ENCODE measurements around the gene CDH13. TPM values are rescaled to one million over a fixed set of nuclear protein-coding genes. Genes with fewer than 3 reads are reported as not detected.

CDH13 gene
- total and polyA plus RNA-seq, 9 donors = 1.9 to 34.2 (median 4.8) TPM

GRCh38 chr16:83390759-83391158 is 764.0 kb downstream of the CDH13 start:
- 9 to 43% (median 12%) methylated on average over 3 of the region's 3 CpGs for WGBS, 3 donors
- TF ChIP-seq POLR2A (IDR thresholded peaks at IDR 0.05) (no peak), EP300 (IDR thresholded peaks at IDR 0.05) (no peak)
- TF ChIP-seq, protein P1, sequence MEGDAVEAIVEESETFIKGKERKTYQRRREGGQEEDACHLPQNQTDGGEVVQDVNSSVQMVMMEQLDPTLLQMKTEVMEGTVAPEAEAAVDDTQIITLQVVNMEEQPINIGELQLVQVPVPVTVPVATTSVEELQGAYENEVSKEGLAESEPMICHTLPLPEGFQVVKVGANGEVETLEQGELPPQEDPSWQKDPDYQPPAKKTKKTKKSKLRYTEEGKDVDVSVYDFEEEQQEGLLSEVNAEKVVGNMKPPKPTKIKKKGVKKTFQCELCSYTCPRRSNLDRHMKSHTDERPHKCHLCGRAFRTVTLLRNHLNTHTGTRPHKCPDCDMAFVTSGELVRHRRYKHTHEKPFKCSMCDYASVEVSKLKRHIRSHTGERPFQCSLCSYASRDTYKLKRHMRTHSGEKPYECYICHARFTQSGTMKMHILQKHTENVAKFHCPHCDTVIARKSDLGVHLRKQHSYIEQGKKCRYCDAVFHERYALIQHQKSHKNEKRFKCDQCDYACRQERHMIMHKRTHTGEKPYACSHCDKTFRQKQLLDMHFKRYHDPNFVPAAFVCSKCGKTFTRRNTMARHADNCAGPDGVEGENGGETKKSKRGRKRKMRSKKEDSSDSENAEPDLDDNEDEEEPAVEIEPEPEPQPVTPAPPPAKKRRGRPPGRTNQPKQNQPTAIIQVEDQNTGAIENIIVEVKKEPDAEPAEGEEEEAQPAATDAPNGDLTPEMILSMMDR (IDR thresholded peaks at IDR 0.05) = no peak
- no peaks in the 10 kb centered on the region for H3K36me3 ChIP-seq
- H3K27me3 ChIP-seq = no peaks in the 10 kb centered on the region
- no peaks in the 10 kb centered on the region for H3K4me1 ChIP-seq (ENCODE audit: insufficient read depth)
- H3K4me3 ChIP-seq = no peak overlapping the region
- intact Hi-C loops (cut with DNase I) = no loop called here
- no peak for DNase-seq
- H3K9me3 ChIP-seq = no peaks in the 10 kb centered on the region
- no peak overlapping the region for H3K27ac ChIP-seq

DNA sequence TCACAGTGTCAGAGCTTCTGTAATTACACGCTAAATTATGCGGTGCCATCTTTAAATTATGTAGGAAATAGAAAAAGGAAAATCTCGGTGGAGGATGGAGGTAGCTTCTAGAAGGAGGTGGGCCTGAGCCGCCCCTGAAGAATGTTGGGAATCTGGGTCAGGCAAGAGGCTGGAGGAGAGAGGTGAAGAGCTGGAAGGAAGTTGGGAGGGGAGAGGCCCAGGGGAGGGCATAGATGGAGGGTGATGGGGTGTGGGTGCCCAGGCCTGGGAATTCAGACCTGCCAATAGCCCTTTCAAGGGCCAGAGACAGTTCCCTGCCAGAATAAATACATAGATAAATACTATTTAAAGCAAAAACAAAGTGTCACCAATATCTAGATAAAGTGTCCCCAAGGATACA is 766.0 kb downstream of the CDH13 start:
- WGBS, 3 donors = 74 to 77% (median 75%) methylated on average over 4 of the region's 4 CpGs
- no peak overlapping the region for H3K27ac ChIP-seq

DNA sequence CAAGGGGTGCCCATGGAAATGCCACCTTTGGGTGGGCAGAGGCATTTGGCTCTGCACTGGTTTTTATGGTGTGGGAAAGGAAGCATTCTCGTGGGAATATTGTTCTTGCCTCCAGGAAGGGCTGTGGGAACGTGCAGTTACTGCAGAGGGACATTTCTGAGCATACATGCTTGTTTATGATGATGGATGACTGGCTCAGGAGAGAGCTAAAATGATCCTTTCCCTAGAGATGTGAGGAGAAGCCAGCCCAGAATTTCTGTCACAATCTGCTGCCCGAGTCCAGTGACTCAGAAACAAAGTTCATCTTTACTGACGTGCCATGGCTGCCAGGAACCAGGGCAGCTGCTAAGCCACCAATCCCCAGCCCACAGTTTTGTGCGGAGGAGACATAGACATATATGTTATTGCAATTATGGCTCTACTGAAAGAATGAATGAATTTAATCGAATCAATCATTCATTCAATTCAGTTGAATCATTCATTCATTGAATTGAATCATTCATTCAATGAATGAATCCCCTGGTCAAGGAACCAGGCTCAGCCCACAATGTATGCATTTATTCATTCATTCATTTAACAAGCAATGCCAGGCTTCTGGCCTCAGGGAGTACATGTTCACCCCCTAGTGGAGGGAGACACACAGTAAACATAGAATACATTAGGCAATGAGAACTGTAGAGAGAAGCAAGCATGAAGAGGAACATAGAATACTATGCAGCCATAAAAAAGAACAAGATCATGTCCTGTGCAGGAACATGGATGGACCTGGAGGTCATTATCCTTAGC is 766.6 kb downstream of the CDH13 start:
- no peaks in the 10 kb centered on the region for H3K36me3 ChIP-seq
- no peaks in the 10 kb centered on the region for H3K27me3 ChIP-seq
- TF ChIP-seq POLR2A (IDR thresholded peaks at IDR 0.05) (no peak), EP300 (IDR thresholded peaks at IDR 0.05) (no peak)
- TF ChIP-seq, protein P1 (IDR thresholded peaks at IDR 0.05) = no peak
- intact Hi-C loops (cut with DNase I) = no loop called here
- WGBS, 3 donors = 44 to 61% (median 54%) methylated on average over 6 of the region's 6 CpGs
- H3K4me3 ChIP-seq = no peak overlapping the region
- H3K27ac ChIP-seq = no peak overlapping the region
- no peaks in the 10 kb centered on the region for H3K9me3 ChIP-seq
- DNase-seq = no peak
- no peaks in the 10 kb centered on the region for H3K4me1 ChIP-seq (ENCODE audit: insufficient read depth)

More for the DNA sequence above, 766.0 kb downstream of the CDH13 start:
- TF ChIP-seq EP300 (IDR thresholded peaks at IDR 0.05) = no peak
- TF ChIP-seq POLR2A (IDR thresholded peaks at IDR 0.05) = no peak
- TF ChIP-seq, protein P1 (IDR thresholded peaks at IDR 0.05) = no peak
- no peaks in the 10 kb centered on the region for H3K36me3 ChIP-seq
- no peak overlapping the region for H3K4me3 ChIP-seq
- intact Hi-C loops (cut with DNase I) = no loop called here
- no peaks in the 10 kb centered on the region for H3K27me3 ChIP-seq
- no peaks in the 10 kb centered on the region for H3K9me3 ChIP-seq
- H3K4me1 ChIP-seq (ENCODE audit: insufficient read depth) = no peaks in the 10 kb centered on the region
- DNase-seq = no peak

DNA sequence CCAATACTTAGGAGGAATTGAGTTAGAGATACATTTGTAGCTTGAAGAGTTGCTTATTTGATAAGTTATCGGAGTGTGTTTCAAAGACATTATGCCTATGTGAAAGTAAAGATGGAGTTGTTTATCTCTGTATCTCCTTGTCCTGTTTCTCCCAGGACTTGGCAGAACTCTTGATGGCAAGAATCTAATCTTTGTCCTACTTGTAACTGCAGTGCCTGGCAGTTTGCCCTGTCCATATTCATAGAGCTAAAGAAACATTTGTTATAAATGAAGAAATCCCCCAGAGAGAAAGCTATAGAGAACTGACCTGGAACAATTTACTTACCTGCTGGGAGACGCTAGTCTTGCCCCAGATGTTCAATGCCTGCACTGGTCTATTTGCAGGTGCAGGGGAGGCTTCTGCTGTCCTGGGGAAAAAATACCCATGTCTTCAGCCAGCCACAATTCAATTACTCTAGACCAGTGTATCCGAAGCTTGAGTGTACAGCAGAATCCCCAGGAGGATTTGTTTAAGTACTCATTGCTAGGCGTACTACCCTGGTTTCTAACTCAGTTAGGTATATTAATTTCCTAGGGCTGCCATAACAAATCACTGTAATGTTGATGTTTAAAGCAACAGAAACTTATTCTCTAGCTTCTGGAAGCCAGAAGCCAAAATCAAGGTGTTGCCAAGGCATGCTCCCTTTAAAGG is 771.0 kb downstream of the CDH13 start:
- Histone ChIP-seq H3K27ac (no peak overlapping the region), H3K9me3 (no peaks in the 10 kb centered on the region), H3K4me3 (no peak overlapping the region), H3K27me3 (no peaks in the 10 kb centered on the region), H3K36me3 (no peaks in the 10 kb centered on the region), H3K4me1 (ENCODE audit: insufficient read depth) (no peaks in the 10 kb centered on the region)
- no peak for DNase-seq
- TF ChIP-seq EP300 (IDR thresholded peaks at IDR 0.05) (no peak), POLR2A (IDR thresholded peaks at IDR 0.05) (no peak)
- TF ChIP-seq, protein P1 (IDR thresholded peaks at IDR 0.05) = no peak
- WGBS, 3 donors = 67 to 76% (median 68%) methylated on average over 4 of the region's 4 CpGs
- intact Hi-C loops (cut with DNase I) = no loop called here
